HPDE6-E6E7 (cell line): ENCODE data around the gene RANGAP1.
"Not testable (repeated sequence)": the region's sequence is repeated elsewhere in the genome, so short reads cannot be mapped to it uniquely, and the experiment has no call there.

Experiments
- DNase-seq: peaks from one replicate; pipeline ENCODE4 v3.0.0; 2011; ENCODE audit warnings: missing footprints; ENCODE audit errors: extremely low spot score

RANGAP1 gene

DNA sequence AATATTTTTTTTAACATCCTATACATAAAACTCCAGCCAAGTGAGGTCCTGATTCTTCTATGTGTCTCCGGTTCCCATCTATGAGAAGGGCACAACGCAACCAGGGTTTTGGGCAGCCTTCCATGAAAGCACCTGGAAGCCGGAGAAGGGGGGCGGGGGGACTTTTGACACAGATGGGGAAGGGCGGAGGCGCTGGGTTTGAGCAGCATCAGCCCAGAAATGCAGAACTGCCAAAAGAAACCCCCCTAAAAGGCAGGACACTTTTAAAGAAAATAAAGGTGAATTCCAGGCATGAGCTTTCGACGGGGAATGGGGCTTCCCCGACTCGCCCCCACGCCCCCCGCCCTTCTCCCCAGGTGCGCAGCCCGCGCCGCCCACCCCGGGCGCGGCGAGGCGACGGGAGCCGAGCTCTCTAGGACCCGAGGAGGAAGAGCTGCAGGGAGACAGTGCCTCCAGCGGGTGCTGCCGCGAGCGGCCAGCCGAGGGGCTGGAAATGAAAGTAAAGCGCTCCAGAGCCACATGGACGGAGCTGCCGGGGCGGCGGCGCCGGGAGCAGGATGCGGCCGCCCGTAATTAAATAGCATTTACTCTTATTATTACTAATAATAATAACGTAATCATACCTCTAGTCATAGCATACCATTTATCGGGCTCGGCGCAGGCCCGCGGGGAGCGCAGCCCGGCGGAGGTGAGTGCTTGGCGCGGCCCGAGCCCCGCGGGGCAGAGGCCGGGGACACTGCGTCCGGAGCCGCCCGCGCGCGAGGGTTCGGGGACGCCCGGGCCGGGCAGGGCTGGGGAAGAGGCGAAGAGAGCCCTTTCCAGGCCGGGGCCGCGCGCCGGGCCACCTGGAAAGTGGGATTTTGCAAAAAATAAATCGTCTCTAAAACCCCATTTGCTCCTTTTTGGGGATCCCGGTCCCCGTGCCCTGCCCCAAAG is 15.4 kb upstream of the RANGAP1 start, which contains the start of gene ZC3H7B:
TSS of gene ZC3H7B (plus strand) at position 441 of the 936 bp plus-strand sequence. CDS start 19,136 bp downstream, outside the sequence.
- DNase-seq, result peak; percentile 90

DNA sequence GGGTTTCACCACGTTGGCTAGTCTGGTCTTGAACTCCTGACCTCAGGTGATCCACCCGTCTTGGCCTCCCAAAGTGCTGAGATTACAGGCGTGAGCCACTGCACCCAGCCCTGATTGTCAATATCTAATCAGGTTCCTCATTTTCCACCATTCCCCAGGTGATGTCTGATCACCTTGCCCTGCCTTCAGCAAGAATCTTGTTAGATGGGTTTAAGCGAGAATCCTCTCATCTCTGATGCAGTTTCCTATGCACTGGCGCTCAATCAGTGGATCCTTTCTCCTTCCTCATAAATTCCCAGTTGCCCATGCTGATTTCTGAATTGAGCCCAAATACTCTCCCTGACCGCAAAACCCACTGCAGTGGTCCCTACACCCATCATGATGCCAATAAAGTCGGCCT is 14.7 kb upstream of the RANGAP1 start:
- DNase-seq, result no peak

DNA sequence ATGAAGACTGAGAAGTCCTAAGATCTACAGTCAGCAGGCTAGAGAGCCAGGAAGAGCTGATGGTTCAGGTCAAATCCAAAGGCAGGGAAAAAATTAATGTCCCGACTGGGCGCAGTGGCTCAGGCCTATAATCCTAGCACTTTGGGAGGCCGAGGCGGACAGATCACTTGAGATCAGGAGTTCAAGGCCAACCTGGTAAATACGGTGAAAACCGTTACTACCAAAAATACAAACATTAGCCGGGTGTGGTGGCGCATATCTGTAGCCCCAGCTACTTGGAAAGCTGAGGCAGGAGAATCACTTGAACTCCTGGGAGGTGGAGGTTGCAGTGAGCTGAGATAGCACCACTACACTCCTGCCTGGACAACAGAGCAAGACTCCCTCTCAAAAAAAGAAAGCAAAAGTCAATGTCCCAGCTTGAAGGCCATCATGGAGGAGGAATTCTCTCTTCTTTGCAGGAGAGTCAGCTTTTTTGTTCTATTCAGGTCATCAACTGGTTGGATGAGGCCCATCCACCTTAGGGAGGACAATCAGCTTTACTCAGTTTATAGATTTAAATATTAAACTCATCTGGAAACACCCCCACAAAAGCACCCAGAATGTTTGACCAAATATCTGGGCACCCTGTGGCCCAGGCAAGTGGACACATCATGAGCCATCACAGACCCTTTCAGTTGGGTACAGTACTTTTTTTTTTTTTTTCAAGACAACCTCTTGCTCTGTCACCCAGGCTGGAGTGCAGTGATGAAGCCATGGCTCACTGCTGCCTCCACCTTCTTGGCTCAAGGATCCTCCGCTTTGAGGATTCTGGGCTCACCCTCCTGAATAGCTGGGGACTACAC is 11.1 kb upstream of the RANGAP1 start:
- DNase-seq, result no peak

DNA sequence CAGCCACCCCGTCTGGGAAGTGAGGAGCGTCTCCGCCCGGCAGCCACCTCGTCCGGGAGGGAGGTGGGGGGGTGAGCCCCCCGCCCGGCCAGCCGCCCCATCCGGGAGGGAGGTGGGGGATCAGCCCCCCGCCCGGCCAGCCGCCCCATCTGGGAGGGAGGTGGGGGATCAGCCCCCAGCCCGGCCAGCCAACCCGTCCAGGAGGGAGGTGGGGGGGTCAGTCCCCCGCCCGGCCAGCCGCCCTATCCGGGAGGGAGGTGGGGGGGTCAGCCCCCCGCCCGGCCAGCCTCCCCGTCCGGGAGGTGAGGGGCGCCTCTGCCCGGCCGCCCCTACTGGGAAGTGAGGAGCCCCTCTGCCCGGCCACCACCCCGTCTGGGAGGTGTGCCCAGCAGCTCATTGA is 8.8 kb upstream of the RANGAP1 start:
- DNase-seq, result not testable (repeated sequence)

DNA sequence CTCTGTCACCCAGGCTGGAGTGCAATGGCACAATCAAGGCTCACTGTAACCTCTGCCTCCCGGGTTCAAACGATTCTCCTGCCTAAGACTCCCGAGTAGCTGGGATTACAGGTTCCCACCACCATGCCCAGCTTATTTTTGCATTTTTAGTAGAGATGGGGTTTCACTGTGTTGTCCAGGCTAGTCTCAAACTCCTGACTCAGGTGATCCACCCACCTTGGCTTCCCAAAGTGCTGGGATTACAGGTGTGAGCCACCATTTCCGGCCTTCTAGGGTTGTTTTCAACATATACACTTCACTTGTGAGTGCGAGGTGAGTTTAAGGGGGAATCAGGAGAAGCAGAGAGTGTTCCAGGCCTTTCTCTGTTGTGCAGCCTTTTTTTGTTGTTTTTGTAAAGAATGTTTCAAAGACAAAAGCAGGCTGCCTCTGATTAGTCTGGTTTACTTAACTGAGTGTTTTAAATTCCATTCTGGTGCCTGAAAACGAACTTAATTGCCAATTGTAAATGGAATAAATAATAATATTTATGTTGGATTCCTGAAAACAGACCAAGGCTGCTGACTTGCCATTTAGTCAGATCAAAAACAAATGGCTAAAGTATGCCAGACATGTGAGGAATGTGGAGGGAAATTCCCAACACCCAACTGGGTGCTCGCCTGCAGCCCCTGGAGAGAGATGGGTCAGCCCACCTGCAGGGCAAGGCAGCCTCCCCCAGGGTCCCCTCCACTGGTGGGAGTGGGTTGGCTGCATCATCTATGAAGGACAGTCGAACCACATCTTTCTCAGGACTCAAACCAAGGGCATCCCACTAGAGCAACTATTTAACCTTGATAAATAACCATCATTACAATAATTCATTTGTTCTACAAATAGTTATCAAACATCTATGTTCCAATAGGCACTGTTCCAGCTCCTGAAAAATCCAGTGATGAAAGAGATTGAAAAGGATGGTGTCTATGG is 4.6 kb upstream of the RANGAP1 start:
- DNase-seq, result no peak

DNA sequence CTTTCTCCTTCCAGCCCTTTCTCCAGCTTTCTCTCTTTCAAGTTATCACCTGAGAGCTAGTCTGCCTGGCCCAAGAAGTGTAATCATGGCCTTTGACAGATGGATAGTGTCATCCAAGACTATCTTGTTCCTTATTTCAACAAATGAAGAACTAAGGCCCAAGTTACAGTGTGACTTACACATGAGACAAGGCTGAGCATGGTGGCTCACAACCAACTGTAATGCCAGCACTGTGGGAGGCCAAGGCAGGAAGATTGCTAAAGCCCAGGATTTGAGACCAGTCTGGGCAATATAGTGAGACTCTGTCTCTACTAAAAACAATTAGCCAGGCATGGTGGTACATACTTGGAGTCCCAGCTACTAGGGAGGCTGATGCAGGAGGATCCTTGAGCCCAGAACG is 3.7 kb upstream of the RANGAP1 start:
- DNase-seq, result no peak

DNA sequence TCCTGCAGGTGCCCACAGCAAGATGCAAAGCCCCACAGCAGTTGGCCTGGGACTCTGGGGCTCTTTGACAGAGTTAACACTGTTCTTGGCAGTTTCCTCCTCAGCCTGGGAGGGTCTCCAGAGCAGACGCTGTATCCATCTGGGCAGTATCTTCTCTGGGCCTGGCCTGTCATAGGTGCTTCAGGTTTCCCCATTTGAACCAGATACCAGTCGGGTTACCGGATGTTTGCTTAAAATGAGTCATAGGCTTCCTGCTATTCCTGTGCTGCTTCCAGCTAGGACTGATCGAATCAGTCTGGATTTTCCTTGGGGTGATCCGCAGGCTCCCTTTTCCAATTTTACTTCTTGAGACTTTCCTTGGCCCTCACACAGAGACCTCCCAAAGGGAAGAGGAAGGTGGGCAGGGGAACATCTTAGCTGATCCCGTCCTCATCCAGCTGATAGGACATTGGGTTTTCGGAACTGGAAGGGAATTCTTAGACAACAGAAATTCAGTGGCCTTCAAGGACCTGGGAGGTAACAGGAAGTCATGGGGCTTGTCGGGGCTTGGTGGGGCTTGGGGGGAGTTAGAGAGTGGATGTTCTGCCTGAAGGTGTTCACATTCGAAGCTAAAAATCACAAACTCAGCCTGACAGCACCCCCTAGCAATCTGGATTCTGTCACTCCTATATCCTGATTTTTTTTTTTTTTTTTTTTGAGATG is 2.4 kb upstream of the RANGAP1 start:
- DNase-seq, result peak; percentile 56

DNA sequence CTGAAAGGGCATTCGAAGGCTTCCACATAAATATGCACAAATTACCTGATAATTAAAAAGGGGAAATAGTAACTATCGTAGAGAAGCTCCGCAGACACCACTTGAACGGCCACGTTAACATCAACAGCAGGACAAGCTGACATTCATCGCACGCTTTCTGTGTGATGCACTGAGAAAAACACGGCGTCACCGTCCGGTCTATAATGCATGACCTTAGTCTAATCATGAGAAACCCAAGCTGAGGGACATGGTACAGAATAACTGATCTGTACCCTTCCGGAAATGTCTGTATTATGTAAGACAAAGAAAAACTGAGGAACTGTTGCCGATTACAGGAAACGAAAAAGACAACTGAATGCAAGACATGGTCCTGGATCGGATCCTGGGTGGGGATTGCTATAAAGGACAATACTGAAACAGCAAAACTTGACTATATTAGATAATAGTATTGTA is 678 bp upstream of the RANGAP1 start:
- no peak for DNase-seq

DNA sequence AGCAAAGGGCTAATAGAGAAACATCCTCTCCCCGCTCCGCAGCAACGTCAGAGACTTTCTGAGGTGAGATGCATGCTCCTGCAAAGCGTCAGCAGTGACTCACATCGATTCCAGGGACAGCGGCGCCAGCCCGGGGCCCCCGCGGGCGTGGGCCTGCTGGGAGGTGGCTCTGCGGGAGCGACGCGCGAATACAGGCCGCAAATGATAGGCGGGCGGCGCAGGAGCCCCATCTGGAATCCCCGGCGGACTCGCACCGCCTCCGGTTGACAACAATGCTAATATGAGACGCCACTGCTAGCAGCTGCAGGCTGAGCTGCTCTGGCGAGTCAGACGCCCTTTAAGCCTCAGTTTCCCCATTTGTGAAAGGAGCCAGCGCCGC is 557 bp downstream of the RANGAP1 start:
- DNase-seq, result peak; percentile 84

DNA sequence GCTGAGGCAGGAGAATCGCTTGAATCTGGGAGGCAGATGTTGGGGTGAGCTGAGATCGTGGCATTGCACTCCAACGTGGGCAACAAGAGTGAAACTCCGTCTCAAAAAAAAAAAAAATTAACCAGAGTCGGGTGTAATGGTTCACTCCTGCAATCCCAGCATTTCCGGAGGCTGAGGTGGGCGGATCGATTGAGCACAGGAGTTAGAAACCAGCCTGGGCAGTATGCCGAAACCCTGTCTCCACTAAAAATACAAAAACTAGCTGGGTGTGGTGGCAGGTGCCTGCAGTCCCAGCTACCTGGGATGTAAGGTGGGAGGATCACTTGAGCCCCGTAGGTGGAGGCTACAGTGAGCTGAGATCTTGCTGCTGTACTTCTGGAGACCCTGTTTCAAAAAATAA is 1.5 kb downstream of the RANGAP1 start:
- DNase-seq, result no peak

DNA sequence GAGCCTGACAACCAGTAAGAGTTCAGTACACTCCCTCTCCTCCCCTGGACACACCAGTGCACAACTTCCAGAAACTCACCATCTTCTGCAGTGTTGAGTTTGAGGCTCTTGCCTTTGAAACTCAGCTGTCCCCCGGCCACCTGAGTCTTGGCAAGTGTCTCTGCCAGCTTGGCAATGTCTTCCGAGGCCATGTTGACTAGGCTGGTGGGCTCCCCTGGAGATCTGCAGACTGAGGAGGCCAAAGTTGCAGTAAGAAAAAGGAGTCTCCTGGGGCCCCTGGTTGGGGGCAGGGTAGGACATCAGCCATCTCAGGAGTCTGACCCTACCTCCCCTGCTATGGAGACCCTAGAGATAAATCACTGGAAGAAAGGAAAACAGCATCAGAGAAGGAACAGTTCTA is 5.1 kb downstream of the RANGAP1 start:
- DNase-seq, result no peak

DNA sequence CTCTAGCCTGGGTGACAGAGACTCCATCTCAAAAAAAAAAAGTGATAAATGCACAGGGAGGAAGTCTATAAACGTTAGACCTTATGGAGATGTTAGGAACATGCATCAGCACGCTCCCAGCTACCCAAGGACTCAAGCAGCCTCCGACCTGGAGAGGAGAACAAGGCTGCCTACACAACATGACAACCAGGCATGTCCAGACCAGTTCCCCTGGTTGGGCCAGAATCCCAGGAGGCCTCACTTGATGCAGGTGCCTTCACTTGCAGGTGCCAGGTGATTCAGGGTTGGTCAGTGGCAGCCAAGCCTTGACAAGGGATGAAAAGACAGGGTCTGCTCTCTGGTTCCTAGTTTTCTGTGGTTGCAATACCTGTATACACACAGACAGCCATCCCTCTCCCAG is 5.9 kb downstream of the RANGAP1 start:
- peak; percentile 91 for DNase-seq

DNA sequence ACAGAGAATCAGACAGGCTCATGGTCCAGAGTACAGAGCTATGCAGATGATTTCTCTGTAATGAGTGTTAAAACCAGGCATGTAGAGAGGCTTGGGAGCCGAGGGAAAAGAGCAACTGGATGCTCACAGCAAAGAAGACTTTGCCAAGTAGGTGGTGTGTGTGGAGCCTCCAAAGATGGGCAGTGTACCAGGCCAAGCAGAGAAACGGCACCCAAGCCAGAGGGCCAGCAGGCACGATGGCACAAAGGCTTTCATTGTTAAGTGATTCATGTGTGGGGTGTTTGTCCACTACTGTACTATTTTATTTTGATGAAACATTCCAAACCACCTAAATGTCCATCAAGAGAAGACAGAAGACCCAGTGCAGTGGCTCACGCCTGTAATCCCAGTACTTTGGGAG is 11.1 kb downstream of the RANGAP1 start:
- DNase-seq, result no peak

DNA sequence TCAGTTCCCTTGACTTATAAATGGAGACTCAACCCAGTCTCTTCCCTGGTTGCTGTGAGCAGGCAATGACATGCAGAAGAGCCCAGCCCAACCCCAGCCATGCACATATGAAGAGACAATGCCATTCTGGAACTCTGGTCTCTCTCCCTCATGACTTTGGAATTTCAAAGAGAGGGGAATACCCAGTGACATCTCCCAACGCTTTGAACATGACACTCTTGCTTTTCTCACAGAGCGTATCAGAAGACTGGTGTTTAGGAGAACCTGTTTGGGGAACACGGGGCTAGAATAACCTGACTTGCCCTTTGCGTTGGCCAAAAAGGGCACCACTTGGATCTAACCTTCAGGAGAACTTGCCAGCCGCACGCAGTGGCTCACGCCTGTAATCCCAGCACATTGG is 12.9 kb downstream of the RANGAP1 start:
- DNase-seq, result no peak

DNA sequence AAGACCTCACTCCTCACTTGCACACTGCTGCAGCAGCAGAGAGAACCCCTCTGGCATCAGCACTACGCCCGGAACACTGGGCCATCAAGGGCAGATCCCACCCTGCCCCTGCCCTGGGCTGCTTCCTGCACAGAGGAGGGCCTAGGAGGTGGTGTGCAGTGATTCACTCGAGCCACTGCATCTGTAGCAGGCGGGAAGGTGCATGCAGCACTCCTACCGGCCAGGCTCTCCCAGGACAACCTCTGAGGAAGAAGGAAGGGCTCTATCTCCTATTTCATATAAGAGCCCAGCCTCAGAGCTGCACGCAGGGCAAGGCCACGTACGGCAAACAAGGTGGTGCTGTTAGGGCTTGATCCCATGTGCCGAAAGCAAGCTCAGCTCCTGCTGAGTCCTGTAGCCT is 14.2 kb downstream of the RANGAP1 start:
- no peak for DNase-seq

DNA sequence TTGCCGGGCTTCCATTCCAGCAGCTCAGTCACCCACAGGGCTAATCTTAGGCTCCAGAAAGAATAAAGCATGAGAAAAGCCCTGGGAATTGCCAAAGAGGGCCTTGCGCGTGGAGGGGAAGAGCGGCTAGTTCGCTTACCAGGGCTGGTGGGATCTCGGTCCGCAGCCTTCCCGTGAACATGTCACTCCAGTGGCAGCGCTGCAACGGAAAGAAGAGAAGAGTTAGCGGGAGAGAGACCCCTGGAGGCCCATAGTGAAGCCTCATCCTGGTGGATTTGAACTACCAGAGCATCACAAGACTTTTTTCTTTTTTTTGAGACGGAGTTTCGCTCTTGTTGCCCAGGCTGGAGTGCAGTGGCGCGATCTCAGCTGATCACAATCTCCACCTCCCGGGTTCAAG is 18.0 kb downstream of the RANGAP1 start:
- no peak for DNase-seq

DNA sequence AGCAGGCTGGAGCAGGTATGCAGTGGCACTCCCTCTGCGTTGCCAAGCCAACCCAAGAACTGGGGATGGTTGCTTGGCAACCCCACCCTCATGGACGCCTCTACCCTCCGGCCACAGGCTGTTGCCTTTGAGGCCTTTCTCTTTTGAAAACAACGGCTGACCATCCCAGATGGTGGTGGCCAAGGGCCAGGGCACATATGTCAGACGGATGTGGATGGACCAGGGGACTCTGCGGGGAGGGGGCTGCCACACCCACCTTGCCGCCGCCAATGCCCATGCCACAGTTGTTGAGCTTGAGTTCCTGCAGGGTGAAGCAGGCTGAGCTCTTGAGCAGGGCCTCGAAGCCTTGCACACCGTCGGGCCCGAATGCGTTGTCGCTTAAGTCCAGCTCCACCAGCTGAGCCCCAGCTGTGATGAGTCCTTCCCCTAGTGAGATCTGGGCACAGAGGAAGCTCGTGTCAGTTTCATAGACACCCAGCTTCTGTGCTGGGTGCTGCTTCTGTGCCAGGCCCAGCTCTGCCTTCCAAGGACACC is 21.5 kb downstream of the RANGAP1 start:
- DNase-seq, result no peak

DNA sequence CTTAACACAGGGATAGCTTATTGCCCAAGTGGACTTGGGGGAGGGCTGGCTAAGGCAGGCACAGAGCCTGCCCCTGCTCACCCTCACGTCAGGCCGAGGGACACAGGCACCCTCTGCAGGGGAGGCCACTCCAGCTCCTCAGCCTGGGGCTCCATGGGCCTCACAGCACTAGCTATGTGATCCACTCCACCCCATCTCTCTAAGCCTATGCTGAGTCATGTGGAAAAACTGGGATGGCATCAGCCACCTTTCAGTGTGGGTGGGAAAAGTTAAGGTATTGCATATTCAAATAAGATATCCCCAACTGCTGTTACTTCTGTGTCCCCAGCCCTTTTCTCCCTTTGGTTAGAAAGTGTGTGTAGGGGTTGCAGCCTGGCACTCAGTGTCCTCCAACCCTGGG is 22.3 kb downstream of the RANGAP1 start:
- DNase-seq, result no peak

DNA sequence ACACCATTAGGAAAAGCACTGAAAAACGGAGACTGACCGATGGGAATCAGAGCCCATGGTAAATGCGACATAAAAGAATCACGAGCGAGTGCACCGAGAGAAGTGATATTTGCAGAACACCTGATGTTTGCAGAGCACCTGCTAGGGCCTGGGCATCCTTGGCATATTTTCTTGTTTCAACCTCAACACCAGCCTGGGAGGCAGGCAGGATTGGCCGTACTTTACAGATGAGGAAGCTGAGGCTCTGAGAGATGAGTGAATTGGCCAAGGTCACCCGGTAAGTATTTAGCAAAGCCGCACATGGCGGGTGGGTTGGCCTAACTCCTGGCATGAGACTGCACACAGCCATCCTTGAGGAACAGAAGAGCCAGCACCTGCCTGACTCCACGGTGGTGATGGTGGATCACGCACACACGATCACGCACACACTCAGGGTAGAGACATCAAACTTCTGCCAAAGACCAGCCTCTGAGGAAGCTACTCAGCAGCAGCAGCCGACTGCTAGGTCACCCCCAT is 23.7 kb downstream of the RANGAP1 start:
- no peak for DNase-seq

DNA sequence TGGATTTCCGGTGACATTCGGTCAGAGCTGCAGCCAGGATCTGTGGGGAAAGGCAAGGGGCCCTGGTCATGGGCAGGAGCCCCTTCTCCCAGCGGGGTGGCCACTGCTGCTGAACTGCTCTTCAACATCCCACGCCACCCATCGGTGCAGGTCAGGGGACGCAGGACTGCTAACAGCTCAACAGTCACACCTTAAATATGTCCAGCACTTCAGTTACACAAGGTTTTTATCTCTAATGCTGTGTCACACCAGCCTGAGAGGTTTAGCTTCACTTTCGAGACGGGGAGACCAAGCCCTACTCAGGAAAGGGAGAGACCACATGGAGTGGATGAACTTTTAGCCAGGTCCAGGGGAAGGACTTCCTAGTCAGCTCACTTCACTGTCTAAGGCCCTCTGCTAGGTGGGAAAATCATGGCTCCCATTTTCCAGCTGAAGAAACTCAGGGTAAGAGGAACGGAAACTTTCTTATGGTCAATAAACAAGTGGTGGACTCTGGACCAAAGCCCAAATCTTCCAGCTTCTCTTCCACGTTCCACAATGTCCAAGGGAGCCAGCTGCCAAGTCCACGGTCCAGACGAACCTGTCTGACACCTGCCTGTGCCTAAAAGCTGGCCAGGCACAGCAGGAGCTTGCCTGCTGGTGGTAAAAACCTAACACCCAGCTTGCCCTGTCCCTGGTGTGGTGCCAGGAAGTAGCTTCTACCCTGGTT is 24.3 kb downstream of the RANGAP1 start:
- DNase-seq, result no peak
